NCI-H774 (cell line): ENCODE data around the gene L3MBTL1.
A peak's percentile ranks its signal among the peaks of the same experiment; 100 is the strongest.
"Not testable (repeated sequence)": the region's sequence is repeated elsewhere in the genome, so short reads cannot be mapped to it uniquely, and the experiment has no call there.

Experiments used
- DNase-seq: peaks from one replicate; lab custom pipeline; 2025; lab: John Stamatoyannopoulos, UW

L3MBTL1 gene

DNA sequence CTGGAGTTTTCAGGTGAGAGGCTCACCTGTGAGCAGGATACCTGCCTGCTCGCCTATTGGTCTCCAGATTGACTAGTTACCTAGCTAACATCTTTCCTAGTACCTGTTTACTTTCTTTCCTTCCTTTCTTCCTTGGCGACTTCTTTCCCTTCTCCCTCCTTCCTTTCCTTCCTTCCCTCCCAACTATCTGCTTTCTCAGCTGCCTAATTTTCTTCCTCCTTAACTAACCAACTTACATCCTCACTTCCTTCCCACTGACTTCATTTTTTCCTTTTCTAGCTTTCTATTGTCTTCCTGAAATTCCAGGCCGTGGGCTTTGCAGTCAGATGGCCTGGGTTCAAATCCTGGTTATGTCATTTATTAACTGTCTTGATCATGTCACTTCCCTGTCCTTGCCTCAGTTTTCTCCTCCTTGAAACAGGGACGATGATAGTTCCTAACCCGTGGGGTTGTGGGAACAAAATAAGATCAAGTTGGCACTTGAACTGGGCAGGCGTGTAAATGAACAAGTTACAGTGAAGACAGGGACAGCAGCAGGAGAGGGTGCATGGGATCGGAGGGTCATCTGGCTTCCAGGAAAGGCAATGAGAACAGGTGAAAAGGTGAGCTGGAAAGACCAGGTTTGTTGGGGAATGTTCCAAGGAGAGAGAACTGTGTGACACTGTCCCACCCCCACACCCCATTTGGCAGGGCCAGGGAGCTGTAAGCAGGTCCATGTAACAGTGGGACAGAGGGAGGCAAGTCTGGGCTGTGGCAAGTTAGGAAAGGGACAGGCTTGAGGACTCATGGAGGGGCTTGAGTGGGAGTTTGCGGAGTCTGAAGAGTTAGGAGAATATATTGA lies 51.9 kb downstream of the L3MBTL1 start:
- no peak for DNase-seq

DNA sequence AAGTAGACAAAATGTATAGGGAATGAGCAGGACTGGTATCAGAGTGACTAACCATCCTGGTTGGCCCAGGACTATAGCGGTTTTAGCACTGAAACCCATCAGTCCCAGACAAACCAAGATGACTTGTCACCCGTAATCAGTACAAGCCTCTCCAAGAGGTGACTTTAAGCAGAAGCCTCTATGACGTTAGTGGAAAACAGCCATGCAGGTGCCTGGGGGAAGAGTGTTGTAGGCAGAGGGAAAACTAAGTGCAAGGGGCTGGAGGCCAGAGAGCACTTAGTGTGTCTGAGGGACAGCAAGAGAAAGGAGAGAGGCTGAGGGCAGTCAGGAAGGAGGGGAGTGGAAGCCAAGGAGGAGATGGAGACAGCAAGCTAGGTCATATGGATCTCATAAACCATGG lies 53.5 kb downstream of the L3MBTL1 start:
- no peak for DNase-seq

DNA sequence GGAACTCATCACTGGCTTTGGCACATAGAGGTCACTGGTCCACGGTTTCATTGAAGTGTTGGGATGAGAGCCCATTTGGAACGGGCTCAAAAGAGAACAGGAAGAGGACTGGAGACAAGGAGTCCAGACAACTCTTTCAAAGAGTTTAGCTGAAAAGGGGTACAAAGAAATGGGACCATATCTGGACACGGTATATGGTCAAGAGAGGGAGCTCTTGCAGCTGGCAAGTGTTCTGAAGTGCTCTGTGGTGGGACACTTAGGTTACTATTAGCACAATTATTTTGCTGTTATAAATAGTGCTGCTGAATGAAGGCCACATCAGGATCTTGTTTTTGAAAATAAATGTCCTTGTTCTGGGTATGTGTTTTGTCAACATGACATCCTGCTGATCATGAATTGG lies 55.9 kb downstream of the L3MBTL1 start:
- DNase-seq, result no peak

DNA sequence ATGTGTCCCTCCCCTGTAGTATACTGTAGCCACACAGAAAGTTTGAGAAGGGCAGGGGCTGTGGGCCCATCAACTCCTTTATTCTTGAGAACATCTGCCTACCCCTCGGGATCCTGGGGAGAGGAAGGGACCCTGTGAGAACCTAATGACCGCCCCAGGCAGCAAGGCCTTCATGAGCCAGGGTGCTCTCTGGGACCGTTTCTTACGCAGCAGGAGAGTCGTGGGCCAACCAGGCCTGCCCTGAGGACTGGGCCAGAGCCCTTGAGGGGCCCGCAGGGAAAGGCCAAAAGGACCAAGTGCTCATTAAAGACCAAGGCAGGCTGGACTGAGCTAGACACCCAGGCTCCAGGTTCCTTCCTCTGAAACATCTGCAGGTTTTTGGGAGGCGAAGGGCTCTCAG lies 56.5 kb downstream of the L3MBTL1 start:
- no peak for DNase-seq

DNA sequence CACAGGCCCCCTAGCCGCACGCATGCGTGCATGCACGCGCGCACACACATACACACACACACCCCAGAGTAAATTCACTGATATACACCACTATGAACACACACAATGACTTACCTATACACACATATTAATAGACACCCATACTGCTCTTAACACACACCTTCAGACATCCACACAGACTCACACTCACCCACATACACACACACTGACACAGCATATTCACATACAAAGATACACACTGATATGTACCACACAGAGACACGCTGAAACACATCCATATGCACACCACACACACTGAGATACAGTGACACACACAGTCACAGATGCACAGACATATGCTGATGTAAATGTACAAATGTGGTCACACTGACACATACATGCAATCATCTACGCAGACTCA lies 57.0 kb downstream of the L3MBTL1 start:
- DNase-seq, result no peak

DNA sequence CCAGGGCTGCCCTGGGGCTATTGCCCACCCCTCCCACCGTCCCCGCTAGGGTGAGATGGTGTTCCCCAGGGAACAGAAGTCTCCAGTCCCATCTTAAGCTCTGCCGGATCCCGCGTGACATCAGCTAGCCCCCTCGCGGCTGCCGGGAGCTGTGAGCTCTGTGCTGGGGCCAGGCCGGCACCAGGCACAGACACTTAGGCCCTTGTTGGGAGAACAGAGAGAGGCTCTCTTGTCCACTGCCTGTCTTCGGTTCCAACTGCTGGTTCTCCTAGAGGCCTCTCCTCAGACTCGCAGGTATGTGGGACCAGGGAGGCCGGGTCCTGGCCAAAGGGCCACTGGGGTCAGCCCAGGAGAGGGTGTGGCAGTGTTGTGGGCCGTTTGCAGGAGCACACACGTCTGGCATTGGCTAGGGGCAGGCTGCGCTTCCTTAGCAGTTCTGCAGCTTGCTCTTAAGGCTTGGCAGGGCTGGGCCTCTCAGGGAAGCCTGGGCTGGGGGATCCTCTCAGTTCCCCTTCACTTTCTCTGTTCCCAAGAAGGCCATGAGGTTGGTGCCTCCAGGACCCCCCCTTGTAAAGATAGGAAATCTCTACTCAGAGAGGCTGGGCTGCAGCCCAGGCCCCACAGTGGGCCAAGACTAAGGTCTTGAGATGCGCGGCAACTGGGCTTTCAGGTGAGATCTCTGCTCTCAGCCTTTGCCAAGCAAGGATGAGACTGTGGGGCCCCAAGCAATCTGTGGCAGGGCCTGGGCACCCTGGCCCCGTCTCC lies 57.7 kb downstream of the L3MBTL1 start:
- DNase-seq, result no peak

DNA sequence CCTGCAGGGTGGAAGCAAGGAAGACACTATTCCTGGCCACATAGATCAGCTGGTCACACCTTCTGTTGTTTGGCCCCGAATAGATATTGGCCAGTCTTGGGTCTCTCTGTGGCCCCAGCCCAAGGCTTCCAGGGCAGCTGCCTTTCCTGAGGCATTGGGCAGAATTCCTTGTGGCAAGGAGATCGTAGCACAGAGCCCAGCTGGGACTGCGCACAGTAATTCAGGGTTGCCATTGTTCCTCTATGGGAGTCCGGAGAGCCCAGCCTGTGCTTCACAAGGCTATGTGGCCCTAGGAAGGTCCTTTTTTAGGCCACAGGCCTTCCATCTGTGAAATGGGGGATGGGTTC lies 58.2 kb downstream of the L3MBTL1 start:
- no peak for DNase-seq

DNA sequence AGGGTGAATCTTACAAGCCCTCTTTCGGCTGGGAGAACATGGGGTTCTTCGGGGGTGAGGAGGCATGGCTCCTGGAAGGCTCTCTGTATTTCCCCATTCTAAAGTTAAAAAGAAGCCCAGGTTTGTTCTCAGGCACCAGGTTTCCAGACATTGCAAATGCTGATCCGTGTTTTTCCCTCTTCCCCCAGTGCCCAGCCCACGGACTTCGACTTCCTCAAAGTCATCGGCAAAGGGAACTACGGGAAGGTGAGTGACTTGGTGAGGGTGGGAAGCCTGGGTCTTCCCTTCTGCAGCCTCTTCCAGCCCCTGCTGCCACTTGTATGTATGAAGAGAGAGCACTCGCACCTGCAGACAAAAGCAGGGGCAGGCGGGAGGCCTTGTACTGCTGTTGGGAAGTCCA lies 60.0 kb downstream of the L3MBTL1 start:
- DNase-seq, result no peak

DNA sequence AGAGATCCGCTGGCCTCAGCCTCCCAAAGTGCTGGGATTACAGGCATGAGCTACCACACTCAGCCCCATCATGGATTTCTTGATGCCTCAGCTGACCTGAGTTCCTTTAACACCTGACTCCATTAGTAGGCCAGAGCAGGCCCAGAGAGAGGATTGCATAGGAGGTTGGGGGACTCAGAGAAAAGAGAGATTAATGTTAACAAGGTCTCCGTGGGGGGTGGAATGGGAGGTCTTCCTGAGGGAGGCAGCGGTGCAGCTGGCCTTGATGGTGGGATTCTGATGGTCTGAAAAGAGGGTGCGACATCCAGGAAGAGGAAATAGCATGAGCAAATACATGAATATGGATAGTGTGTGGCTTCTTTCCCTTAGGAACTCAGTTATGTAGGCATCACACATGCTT lies 61.2 kb downstream of the L3MBTL1 start:
- no peak for DNase-seq

DNA sequence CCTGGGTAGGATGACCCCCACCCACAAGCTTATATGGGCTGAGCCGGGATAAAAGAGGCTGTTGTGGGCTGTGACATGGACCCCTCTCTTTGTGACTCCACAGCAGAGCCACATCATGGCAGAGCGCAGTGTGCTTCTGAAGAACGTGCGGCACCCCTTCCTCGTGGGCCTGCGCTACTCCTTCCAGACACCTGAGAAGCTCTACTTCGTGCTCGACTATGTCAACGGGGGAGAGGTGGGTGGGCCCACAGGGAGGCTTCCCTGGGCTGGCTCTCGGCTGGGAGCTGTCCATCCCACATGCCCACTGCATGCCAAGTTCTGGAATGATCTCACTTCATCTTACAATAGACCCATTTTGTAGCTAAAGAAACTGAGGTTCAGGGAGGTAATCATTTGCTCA lies 61.8 kb downstream of the L3MBTL1 start:
- DNase-seq, result no peak

DNA sequence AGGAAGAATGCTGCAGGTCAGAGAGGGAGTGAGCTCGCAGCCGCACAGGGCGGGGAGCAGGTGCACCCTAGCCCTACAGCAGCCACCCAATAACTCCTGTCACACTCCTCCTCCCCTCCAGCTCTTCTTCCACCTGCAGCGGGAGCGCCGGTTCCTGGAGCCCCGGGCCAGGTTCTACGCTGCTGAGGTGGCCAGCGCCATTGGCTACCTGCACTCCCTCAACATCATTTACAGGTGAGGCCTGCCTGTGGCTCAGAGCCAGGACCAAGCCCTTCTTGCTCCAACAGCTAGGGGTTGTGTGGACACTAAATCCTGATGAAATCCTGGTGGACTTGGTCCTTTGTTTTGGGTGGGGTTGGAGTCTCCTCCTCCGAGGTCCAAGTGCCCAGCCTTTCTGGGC lies 63.0 kb downstream of the L3MBTL1 start:
- no peak for DNase-seq

DNA sequence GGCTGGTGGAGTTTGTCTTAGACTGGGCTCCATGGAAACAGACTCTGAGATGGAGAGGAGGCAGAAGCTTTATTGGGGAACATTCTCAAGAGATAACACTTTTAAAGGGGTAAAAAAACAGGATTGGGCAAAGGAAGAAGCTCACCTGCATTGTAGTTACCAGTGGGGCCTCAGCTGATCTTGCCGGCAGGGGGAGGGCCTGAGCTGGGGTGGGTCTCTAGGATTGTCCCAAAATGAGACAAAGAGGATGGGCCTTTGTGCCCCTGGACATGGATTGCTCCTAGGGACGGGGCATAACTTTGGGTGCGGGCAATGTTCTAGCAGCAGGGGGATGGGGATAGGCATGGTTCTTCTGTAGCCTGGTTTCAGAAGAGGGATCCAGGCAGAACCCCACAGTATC lies 63.8 kb downstream of the L3MBTL1 start:
- DNase-seq, result no peak

DNA sequence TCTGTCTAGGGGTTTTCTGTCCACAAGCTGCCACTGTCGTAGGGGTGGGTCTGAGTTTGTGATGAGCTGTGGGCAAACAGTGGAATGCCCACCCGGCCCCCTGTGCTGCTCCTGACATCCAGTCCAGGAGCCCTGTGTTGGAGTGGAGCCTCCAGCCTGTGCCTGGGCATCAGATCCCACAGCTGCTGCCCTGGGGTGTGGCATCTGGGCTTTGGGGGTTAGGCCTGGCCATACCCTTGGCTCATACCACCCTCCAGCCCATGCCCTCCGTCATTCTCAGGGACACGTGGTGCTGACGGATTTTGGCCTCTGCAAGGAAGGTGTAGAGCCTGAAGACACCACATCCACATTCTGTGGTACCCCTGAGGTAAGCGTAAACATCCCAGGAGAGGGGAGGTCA lies 64.3 kb downstream of the L3MBTL1 start:
- DNase-seq, result no peak

DNA sequence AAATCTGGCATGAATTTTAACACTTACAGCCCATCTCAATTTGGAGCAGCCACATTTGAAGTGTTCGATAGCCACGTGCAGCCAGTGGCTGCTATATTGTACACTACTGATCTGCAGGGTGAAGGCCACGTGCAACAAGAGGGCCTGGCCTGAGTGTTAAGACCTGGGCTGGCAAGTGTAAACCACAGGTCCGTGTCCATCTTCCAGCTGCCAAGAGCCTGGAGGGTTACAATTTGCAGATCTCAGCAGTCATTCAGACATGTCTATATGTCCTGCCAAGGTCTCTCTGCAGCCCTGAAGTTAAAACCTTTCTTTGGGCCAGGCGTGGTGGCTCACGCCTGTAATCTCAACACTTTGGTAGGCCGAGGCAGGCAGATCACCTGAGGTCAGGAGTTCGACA lies 65.4 kb downstream of the L3MBTL1 start:
- no peak for DNase-seq

DNA sequence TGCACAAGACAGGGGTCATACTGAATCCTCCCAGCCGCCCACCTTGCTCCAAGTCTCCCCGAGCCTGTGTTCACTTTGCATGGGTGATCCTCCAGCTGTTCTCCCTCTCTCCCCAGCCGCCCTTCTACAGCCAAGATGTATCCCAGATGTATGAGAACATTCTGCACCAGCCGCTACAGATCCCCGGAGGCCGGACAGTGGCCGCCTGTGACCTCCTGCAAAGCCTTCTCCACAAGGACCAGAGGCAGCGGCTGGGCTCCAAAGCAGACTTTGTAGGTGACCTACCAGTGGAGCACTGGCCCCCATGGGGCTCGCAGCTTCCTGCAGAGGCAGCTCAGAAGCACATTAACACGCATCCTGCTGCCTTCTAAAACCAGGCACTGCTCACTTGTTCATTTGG lies 68.6 kb downstream of the L3MBTL1 start:
- DNase-seq, result no peak

DNA sequence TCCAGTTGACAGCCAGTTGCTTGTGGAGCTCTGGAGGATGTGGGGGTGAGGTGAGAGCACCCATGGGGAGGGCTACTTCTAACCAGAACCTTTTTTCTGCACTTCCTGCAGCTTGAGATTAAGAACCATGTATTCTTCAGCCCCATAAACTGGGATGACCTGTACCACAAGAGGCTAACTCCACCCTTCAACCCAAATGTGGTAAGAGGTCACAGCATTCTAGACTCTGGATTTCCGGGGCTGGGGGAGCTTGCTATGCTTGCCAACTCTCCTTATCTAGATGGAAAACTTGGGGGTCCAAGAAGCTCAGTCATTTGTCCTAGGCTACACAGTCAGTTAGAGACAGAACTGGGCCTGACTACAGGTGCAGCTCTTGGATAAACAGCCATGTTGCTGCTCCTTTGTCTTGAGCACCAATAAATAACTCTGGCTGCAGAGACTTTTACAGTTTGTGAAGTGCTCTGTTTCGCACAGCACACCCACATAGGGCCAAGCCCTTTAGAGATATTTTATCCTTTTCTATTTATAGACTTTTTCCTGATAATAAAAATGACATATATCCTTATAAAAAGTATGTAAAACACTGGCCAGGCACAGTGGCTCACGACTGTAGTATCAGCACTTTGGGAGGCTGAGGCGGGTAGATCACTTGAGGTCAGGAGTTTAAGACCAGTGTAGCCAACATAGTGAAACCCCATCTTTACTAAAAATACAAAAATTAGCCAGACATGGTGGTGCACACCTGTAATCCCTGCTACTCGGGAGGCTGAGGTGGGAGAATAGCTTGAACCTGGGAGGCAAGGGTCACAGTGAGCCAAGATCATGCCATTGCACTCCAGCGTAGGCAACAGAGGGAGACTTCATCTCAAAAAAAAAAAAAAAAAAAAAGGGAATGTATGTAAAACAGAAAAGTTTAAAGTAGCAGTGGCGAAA lies 72.6 kb downstream of the L3MBTL1 start:
- peak; percentile 1 for DNase-seq

DNA sequence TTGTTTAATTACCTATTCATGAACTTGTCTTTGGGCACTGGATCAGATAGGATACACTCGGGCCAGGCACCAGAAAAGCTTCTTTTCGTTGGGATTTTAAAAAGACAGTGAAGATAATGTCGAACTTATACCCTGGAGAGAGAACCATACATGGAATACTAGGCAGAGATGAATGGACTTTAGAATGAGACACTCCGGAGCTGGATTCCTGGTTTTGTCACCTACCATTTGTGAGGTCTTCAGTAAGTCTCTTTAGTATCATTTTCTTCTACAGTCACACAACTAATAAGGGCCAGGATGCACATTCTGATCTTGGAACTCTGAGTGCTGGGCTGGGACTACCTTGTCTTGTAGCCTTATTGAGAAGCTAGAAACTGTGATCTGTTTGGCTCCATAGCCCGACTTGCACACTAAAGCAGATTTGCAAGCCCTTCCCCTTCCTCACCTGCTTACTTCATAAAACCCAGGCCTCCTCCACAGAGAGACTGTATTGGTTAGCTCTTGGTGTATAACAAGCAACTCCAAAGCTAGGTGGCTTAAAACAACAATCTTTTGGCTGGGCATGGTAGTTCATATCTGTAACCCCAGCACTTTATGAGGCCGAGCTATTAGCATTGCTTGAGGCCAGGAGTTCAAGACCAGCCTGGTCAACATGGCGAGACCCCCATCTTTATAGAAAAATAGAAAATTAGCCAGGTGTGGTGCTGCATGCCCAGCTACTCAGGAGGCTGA lies 75.8 kb downstream of the L3MBTL1 start:
- no peak for DNase-seq

DNA sequence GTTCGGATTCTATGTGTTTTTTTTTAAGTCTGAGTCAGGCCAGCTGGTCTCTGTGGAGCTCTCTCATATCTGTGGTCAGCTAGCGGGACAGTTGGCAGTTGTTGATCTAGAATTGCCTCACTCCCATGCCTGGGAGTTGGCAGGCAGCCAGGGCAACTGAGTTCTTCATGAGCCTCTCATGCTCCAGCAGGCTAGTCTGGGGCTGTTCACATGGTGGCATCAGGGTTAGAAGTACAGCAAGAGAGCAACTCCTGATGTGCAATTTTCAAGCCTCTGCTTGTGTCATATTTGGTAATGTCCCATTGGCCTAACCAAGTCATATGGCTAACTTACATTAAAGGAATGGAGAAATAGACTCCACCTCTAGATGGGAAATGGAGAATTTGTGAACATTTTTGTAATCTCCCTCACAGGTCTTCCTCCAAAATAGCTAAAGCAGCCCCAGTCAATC lies 76.5 kb downstream of the L3MBTL1 start:
- no peak for DNase-seq

DNA sequence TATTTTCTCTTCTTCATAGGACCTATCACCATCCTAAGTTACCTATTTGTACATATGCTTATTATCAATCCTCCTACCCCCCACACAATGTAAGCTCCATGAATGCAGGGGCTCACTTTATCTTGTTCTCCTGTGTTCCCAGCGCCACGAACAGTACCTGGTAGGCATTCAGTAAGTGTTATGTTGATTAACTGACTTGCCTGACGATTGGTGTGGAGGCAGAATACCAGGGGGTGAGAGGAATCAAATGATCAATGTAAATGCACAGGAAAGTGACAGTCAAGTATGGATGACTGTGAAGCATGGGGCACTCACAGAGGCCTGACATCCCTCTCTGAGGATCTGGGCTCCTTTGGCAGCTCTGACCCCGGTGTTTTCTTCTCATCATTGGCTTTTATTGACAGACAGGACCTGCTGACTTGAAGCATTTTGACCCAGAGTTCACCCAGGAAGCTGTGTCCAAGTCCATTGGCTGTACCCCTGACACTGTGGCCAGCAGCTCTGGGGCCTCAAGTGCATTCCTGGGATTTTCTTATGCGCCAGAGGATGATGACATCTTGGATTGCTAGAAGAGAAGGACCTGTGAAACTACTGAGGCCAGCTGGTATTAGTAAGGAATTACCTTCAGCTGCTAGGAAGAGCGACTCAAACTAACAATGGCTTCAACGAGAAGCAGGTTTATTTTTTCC lies 77.1 kb downstream of the L3MBTL1 start:
- no peak for DNase-seq

DNA sequence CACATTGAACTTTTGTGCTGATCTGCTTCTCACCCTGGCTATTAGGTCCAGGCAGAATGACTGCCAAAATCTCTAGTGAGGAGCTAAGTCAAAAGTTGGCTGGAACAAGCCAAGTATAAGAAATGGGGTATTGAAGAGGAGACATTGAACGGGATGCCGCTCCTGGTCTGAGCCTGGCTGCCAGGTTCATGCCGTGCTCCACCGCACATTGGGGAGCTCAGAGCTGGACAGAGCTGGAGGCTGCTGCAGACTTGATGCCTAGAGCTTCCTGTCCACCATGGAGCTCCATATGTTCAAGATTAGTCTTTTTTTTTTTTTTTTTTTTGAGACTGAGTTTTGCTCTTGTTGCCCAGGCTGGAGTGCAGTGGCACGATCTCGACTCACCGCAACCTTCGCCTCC lies 79.1 kb downstream of the L3MBTL1 start:
- DNase-seq, result no peak

DNA sequence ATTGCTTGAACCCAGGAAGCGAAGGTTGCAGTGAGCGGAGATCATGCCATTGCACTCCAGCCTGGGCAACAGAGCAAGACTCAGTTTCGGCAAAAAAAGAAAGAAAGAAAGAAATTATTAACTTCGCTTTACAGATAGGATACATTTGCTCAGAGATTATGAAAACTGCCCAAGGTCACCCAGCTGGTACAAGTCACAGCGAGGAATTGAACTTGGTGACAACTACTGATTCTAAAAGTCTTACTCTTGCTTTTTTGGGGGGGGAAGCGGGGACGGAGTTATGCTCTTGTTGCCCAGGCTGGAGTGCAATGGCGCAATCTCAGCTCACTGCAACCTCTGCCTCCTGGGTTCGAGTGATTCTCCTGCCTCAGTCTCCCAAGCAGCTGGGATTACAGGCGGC lies 81.0 kb downstream of the L3MBTL1 start:
- not testable (repeated sequence) for DNase-seq
